Renal pelvis (tissue), 4 donors: ENCODE measurements around the gene CDC73. TPM values are rescaled to one million over a fixed set of nuclear protein-coding genes. Genes with fewer than 3 reads are reported as not detected.
"Not testable (repeated sequence)": the region's sequence is repeated elsewhere in the genome, so short reads cannot be mapped to it uniquely, and the experiment has no call there.

Experiments
- DNase-seq: peaks from one replicate; pipeline ENCODE4 v3.0.0-alpha.2; 2013
- polyA plus RNA-seq, 3 donors: library from polyadenylated mRNA; unstranded; fragments of 120-200 nt; gene quantifications; one replicate each; pipeline ENCODE4 v1.2.1, GENCODE V29; 2013; ENCODE audit not compliant: insufficient read length in 3 of 3

CDC73 gene
- polyA plus RNA-seq, 3 donors, result 39.6 to 45.0 (median 42.4) TPM

DNA sequence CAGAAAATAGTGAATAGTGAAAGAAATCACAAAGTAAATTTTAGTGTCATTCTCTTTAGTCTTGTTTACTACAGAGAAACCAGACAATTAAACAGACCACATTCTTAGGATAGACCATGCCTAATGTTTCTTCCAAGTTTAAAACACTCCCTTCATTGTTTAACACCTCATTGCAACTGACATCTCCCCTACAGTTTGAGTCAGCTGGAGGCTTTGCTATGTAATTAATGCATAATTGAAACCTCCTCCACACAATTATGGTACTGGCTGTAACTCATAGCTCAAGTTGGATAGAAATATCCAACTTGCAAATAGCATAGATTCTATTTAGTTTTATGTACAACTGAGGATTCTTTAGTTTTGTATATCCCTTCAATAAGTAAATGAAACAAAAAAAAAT lies 99.8 kb downstream of the CDC73 start:
- DNase-seq, result no peak

- no peak for DNase-seq
Measured at GRCh38 chr1:193222056-193222615, 100.3 kb downstream of the CDC73 start.

DNA sequence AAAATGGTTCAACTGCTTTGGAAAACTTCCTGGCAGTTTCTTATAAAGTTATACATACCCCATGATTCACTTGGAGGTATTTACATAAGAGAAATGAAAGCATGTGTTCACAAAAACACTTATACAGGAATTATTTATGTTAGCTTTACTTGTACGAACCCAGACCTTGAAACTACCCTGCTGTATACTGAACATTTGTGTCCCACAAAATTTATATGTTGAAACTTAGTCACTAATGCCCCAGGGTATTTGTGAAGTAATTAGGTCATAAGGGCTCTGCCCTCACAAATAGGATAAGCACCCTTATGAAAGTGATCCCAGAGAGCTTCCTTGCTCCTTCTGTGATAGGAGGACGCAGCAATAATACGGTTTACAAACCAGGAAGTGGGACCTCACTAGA lies 107.3 kb downstream of the CDC73 start:
- DNase-seq, result no peak

DNA sequence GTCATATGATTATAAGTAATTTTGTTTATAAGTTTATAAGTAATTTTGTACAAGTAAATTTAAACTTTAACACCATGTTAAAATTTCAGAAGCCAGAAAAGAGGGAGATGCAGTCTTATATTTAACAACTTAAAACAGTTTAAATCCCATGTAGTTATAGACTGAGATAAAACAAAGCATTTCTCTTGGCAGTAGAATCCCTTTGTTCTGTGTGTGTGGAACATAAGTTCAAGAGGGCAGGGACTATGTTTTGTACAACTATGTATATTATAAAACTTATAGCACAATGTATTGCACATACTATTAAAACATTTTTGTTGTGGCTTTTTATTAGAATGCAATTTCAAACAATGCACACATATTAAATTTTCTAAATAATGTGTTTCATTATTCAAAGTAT lies 109.3 kb downstream of the CDC73 start:
- DNase-seq, result not testable (repeated sequence)

GRCh38 chr1:193234530-193234929 lies 112.7 kb downstream of the CDC73 start:
- no peak for DNase-seq

GRCh38 chr1:193237381-193237978 lies 115.6 kb downstream of the CDC73 start:
- no peak for DNase-seq

- no peak for DNase-seq
Measured at GRCh38 chr1:193240609-193241008, 118.8 kb downstream of the CDC73 start.

GRCh38 chr1:193241132-193241827 lies 119.4 kb downstream of the CDC73 start:
- DNase-seq, result no peak

DNA sequence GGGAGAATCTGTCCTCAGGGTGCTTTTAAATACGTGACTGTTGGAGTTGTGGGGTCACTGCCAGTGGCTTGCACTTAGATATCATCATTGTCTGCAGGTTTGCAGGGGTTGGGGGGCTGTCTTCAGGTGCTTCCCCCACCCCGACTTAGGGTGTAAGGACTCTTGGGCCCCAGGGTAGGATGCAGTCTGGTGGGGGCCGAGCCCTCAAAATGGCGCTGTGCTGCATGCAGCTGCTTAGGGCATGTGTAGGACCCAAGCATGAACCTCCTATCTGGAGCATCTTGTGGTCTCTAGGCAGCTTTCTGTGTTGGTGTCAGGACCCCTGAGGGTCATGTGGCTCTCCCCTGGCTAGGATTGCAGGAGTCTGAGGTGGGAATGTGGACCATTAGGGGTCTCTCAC lies 120.2 kb downstream of the CDC73 start:
- no peak for DNase-seq

GRCh38 chr1:193249187-193249586 lies 127.4 kb downstream of the CDC73 start:
- no peak for DNase-seq

DNA sequence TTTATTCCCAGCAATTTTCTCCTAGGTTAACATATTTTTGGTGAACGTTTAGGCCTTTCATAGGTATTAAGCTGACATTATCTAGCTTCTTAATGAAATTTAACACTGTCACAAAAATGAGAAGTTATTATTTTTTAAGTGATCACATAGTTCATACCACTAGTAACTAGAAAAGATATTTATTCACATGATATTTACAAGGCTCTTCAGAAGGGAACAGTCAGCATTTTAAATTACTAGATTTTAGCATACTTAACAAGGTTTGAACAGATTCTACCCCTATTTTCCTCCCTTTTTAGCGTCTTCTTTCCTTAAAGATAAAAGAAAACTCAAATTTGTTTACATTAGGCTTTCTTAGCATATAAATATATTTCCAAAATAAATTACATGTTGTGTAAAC lies 130.1 kb downstream of the CDC73 start:
- no peak for DNase-seq

DNA sequence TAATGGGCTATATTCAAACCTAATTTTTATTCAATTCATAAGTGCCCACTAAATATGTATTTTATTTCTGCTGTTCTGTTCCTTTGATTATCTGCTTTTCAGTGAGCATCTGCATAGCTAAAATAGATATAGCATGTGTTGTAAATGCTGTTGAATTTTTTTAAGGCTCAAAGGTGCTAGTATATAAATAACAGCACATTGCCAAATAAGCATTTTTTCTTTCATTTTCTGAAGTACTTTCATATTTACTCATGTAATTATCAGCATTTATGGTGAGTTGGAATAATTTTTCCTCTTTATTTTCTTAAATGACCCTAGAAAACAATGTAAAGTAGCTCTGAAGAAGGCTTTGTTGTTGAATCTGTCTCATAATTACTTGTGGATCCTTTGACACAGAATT lies 134.2 kb downstream of the CDC73 start:
- DNase-seq, result no peak

DNA sequence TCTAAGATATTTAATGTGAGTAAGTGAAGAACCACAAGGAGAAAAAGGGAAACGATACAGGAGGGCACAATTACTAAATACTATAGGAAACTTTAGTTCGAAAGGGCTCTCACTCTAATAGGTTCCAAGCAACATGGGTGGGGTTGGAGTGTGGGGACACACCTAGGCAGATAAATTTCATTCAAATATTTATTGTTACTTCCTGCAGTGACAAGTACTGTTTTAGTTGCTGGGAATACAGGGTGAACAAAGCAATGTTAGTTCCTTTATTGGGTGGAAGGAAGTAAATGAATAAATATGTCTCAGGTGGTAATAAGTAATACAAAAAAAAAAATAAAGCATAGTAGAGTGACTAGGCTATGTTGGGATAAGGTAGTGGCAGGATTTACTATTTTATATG lies 137.8 kb downstream of the CDC73 start:
- no peak for DNase-seq

DNA sequence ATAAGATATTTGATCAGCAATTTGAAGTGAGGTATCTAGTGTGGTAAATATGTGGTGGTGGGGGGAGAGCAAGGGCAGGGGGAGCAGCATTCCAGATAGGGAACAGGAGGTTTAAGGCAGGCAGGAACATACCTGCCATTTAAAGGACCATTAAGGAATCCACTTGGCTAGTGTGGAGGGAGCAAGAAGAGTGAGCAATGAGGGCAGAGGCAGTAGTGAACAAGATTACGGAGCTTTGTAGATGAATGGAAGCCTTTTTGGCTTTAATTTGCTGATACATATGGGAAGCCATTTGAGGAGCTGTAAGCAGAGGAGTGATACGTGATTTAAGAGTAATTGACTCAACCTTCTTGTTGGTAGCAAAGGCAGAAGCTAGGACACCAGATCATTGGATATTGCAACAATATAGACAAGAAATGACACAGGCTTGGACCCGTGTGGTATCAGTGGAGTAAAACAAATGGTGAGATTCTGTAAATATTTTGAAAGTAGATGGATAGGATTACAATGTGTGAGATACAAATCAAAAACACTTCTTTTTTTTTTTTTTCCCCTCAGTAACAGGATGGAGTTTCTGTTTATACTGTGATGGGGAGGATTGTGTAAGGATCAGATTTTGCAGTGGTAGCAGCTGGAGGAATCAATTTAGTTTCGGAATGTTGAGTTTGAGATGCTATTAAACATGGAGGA lies 138.4 kb downstream of the CDC73 start:
- DNase-seq, result no peak

DNA sequence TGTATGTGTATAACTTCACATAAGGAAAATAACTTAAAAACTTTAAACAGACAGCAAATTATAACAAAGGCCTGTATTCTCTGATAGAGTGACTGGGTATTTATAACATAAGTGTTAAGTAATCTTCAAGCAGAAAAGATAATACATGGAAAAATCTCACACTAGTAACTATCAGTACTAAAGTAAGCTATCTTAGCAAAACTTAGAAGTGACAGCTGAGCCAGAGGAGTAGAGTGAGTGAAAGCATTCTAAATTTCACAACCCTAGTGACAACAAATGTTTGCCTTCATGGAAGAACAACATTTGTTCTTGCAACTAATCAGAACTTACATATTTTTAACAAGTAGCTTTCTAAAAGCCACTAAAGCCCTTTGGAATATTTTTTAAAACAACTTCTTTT lies 139.1 kb downstream of the CDC73 start:
- DNase-seq, result no peak

- DNase-seq, result no peak
Measured at GRCh38 chr1:193262661-193263060, 140.8 kb downstream of the CDC73 start.

- DNase-seq, result no peak
Measured at GRCh38 chr1:193264313-193265065, 142.7 kb downstream of the CDC73 start.

GRCh38 chr1:193265716-193266115 lies 143.9 kb downstream of the CDC73 start:
- DNase-seq, result no peak

DNA sequence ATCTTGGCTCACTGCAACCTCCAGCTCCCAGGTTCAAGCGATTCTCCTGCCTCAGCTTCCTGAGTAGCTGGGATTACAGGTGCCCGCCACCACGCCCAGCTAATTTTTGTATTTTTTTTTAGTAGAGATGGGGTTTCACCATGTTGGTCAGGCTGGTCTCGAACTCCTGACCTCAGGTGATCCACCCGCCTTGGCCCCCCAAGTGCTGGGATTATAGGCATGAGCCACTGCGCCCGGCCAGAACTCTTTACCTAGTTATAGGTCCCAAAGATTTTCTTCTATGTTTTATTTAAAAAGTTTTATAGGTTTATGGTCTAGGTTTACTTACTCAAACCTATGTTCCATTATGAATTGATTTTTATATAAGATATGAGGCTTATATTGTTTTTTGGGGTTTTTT lies 145.0 kb downstream of the CDC73 start:
- not testable (repeated sequence) for DNase-seq

DNA sequence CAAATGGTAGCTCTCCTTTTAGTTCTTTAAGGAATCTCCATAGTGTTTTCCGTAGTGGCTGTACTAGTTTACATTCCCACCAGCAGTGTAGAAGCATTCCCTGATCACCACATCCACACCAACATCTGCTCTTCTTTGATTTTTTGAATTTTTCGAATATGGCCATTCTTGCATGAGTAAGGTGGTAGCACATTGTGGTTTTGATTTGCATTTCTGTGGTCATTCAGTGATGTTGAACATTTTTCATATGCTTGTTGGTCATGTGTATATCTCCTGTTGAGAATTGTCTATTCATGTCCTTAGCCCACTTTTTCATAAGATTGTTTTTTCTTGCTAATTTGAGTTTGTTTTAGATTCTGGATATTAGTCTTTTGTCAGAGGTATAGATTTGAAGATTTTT lies 149.2 kb downstream of the CDC73 start:
- no peak for DNase-seq

DNA sequence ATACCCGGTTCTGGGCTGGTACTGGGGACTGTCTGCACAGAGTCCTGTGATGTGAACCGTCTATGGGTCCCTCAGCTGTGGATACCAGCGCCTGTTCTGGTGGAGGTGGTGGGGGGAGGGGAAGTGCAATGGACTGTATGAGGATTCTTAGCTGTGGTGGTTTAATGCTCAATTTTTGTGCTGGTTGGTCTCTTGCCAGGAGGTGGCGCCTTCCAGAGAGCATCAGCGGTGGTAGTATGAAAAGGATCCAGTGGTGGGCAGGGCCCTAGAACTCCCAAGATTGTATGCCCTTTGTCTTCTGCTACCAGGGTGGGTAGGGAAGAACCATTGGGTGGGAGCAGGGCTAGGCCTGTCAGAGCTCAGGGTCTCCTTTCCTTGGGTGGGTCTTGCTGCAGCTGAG lies 153.9 kb downstream of the CDC73 start:
- DNase-seq, result no peak

DNA sequence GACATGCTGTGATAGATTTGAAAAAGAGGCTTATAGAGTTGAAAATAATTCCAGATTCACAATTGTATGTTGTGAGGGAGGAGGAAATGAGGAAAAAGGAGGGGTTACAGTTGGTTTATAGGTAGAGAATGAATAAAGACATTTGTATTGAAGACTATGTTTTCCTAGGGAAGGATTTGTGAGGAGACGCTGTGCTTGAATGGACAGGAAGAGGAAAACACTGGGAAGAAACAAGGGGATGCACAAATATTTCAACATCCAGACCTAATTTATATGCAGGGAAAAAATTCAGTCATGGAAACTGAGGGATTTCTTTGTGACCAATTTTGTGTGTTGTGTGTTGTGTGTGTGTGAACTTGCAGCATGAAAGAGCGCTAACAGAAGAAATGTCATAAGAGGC lies 157.1 kb downstream of the CDC73 start:
- DNase-seq, result no peak
